PC-3 (cell line): ENCODE measurements around the gene SLAMF8.

ENCODE experiments used
- EZH2 ChIP-seq: fragments of 300-600 bp; sonication (generic); IDR thresholded peaks from one replicate; pipeline ENCODE4 v1.6.1; 2017; ENCODE audit warnings: antibody characterized with exemption, mild to moderate bottlenecking, low read length; ENCODE audit not compliant: unreplicated experiment
- EZH2phosphoT487 ChIP-seq: fragments of 300-600 bp; sonication (generic); IDR thresholded peaks from 2 replicates; pipeline ENCODE4 v1.6.1; 2018; ENCODE audit warnings: mild to moderate bottlenecking, antibody characterized with exemption, low read length, borderline replicate concordance
- TF ChIP-seq, protein P1 (sequence below): fragments of 300-600 bp; sonication (generic); conservative IDR thresholded peaks from 2 replicates; pipeline ENCODE4 v1.5.1; 2017; ENCODE audit warnings: antibody characterized with exemption, low read depth, mild to moderate bottlenecking, low read length

- TF ChIP-seq, protein P1, sequence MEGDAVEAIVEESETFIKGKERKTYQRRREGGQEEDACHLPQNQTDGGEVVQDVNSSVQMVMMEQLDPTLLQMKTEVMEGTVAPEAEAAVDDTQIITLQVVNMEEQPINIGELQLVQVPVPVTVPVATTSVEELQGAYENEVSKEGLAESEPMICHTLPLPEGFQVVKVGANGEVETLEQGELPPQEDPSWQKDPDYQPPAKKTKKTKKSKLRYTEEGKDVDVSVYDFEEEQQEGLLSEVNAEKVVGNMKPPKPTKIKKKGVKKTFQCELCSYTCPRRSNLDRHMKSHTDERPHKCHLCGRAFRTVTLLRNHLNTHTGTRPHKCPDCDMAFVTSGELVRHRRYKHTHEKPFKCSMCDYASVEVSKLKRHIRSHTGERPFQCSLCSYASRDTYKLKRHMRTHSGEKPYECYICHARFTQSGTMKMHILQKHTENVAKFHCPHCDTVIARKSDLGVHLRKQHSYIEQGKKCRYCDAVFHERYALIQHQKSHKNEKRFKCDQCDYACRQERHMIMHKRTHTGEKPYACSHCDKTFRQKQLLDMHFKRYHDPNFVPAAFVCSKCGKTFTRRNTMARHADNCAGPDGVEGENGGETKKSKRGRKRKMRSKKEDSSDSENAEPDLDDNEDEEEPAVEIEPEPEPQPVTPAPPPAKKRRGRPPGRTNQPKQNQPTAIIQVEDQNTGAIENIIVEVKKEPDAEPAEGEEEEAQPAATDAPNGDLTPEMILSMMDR: no peak
- TF ChIP-seq EZH2phosphoT487: no peak
- TF ChIP-seq EZH2: no peak
Observed at GRCh38 chr1:159856576-159856975, 29.9 kb downstream of the SLAMF8 start.
